Urinary bladder (tissue), 4 donors: ENCODE data around the gene PPP1R2C. TPM values are rescaled to one million over a fixed set of nuclear protein-coding genes. Genes with fewer than 3 reads are reported as not detected.

Experiments
- DNase-seq: peaks from one replicate; pipeline ENCODE4 v3.0.0-alpha.2; 2015; ENCODE audit errors: extremely low spot score
- H3K27ac ChIP-seq: one replicate; pipeline ENCODE4 v1.5.1; 2013; ENCODE audit warnings: low read depth, mild to moderate bottlenecking, moderate library complexity
- H3K36me3 ChIP-seq: one replicate; pipeline ENCODE4 v1.6.1; 2013; ENCODE audit warnings: mild to moderate bottlenecking, moderate library complexity; ENCODE audit not compliant: insufficient read depth
- H3K4me1 ChIP-seq: one replicate; pipeline ENCODE4 v1.6.1; 2013; ENCODE audit warnings: mild to moderate bottlenecking, moderate library complexity; ENCODE audit not compliant: insufficient read depth
- H3K4me3 ChIP-seq: one replicate; pipeline ENCODE4 v1.5.1; 2013; ENCODE audit warnings: low read depth, low read length
- WGBS: extraction: QIAGEN DNeasy Blood & Tissue Kit; methylation state at CpG from one replicate; pipeline ENCODE4 v1.1.7; 2013; 5-methylcytosine and 5-hydroxymethylcytosine counted together
- polyA plus RNA-seq: library from polyadenylated mRNA; stranded (reverse); fragments of 200-250 nt; gene quantifications from one replicate; pipeline ENCODE4 v1.2.3, GENCODE V29; 2013
- total RNA-seq: library from RNA; depleted of rRNA; stranded (reverse); fragments of >200 nt; gene quantifications from one replicate; pipeline ENCODE4 v1.2.3, GENCODE V29; 2014
- donor health status: healthy with polysubstance abuse.
- donor health status: healthy.

The PPP1R2C gene
- total and polyA plus RNA-seq, 2 donors = not detected

DNA sequence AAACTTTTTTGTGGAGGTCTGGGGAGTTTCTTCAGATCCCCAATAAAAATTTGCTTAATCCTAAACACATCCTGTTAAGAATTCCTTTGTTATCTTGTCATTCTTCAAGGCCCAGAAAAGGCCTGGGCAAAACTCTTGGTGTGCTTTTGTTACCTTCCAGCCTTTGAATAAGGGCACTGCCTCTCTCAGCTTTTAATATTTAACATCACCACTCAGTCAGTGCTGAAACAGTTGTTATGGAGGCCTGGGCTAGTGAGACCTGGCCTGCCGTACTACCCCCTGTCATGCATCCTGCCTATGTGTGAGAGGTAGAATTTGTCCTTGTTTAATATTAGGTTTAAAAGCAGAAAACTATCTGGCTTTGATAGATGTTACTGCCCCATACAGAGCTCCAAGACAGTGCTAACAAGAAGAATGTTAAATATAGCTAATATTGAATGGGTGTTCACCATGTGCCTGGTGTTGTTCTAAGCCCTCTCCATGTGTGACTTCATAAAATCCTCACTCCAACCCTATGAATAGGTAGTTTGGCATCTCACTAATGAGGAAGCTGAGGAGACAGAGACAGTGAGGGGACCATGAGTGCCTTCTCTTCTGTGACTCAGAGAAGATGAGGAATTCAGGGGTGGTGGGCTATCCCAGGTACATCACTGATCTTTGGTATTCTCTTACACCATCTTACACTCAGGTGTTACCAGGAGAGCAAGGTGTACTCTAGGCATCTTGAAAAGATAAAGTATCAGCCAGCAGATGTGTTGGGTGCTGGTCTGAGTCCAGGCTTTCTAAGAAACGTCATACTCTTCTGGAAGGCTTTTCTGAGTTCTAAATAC lies 6.2 kb downstream of the PPP1R2C start:
- Histone ChIP-seq H3K4me3 (no peak overlapping the region), H3K4me1 (no peaks in the 10 kb centered on the region), H3K36me3 (no peaks in the 10 kb centered on the region), H3K27ac (no peak overlapping the region)
- no peak for DNase-seq
- WGBS = 50% methylated on average over 2 of the region's 2 CpGs

DNA sequence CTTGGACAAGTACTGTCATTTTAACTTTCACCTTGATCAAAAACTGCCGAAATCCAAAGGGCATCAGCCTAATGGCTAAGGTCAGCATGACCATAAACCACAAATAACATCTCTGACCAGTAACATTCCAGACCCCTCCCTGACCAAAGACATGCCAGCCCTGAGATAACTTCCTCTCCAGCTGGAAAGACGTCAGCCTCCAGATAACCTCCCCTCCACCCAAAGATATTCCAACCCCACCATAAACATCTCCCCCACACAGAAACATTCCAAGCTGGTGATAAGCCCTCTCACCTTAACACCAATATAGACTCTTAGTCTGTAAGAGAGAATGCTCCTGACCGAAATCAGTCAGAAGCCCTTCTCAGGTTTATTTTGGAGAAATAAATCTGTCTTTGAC lies 7.4 kb downstream of the PPP1R2C start:
- H3K36me3 ChIP-seq = no peaks in the 10 kb centered on the region
- H3K4me3 ChIP-seq = no peak overlapping the region
- H3K27ac ChIP-seq = no peak overlapping the region
- 85% methylated on average over 3 of the region's 3 CpGs for WGBS
- no peak for DNase-seq
- no peaks in the 10 kb centered on the region for H3K4me1 ChIP-seq

DNA sequence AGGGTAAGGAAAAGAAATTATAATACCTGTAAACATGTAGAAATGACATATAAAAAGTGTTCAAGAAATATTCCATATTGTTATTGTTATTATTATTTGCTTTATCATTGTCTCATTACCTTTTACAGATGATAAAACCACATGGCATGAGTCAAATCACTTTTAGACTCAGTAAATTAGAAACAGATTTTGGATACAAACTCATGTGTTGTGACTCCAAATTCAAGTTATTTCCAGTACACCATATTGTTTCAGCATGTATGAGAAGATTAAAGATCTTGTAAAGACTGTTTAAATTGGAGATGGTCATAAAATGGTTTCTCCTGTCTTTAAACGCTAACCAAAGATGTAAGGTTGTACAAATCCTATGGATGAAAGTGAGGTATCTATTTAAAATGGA lies 18.1 kb downstream of the PPP1R2C start:
- no peaks in the 10 kb centered on the region for H3K4me1 ChIP-seq
- no peak overlapping the region for H3K4me3 ChIP-seq
- DNase-seq = no peak
- H3K27ac ChIP-seq = no peak overlapping the region
- WGBS = 51% methylated on average over 1 of the region's 1 CpG
- H3K36me3 ChIP-seq = no peaks in the 10 kb centered on the region

DNA sequence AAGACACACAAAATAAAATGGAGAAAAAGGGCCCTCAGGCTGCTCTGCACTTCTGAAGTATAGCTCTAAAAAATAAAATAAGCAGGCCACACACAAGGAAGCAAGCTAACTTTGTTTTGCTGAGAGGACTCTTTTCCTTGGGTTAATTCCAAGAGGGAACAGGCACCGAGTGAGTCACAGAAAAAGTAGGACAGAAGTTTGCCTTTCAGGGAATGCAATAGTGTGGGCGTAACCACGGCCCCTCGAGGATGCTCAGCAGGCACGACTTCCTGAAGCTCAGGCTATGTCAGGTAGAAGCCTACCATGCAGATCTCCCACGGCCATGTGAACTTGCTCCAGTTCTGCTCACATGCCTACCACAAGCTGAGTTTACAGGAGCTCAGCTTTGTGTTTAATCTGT lies 22.1 kb downstream of the PPP1R2C start:
- no peaks in the 10 kb centered on the region for H3K4me1 ChIP-seq
- no peak overlapping the region for H3K4me3 ChIP-seq
- 31% methylated on average over 6 of the region's 6 CpGs for WGBS
- no peak overlapping the region for H3K27ac ChIP-seq
- H3K36me3 ChIP-seq = no peaks in the 10 kb centered on the region
- DNase-seq = no peak

DNA sequence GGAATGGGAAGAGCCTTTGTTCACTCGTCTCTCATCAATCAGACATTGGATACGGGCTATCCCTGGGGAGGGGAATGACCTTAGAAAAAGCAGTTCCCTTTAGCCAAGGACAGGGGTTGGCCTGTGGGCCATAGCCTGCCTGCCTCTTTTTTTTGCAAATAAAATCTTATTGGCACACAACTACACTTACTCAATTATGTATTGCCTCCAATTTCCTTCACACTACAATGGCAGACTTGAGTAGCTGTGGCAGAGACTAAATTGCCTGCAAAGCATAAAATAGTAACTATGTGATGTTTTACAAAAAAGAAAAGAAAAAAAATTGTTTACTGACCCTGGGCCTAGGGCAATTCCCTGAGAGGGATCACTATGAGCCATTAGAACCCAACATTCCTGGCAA lies 23.4 kb downstream of the PPP1R2C start:
- Histone ChIP-seq H3K27ac (no peak overlapping the region), H3K4me3 (no peak overlapping the region), H3K4me1 (no peaks in the 10 kb centered on the region), H3K36me3 (no peaks in the 10 kb centered on the region)
- WGBS = 87% methylated on average over 2 of the region's 2 CpGs
- no peak for DNase-seq

DNA sequence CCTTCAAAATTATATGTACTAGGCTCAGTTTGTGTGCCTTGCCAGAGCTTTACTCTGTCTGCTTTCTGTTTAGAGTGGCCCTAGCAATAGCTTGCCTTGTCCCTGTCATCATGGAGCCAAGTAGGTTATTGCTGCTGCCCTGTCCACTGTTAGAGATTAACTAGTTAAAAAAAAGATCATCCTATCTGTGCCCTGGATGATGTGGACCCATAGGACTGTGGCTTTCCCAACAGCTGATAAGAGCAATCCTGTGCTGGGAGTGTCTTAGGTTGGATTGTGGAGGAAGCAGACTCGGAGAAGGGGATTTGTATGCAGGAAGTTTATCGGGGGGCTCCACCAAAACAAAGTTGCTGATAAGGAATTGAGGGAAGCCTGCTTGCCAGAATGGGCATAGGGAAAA lies 23.8 kb downstream of the PPP1R2C start:
- 64% methylated on average over 2 of the region's 2 CpGs for WGBS
- Histone ChIP-seq H3K4me1 (no peaks in the 10 kb centered on the region), H3K27ac (no peak overlapping the region), H3K36me3 (no peaks in the 10 kb centered on the region), H3K4me3 (no peak overlapping the region)
- DNase-seq = no peak

DNA sequence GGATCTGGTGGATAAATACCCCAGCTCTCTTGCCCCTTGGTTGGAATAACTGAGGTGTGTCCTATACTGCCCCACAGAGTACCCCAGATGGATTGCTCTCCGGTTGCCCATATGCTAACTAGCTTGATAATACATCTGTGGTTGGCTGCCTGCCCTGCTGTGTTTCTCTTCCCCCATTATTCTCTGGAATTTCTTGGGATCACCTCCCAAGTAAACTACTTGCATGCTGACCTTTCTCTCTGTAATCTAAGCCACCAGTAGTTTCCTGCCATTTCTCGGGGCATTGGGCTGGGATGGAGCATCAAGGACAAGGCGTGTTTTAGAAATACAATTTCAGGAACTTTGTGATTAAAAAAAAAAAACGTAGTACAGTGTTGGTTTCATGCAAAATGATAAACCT lies 25.2 kb downstream of the PPP1R2C start:
- Histone ChIP-seq H3K4me1 (no peaks in the 10 kb centered on the region), H3K27ac (no peak overlapping the region), H3K4me3 (no peak overlapping the region), H3K36me3 (no peaks in the 10 kb centered on the region)
- DNase-seq = no peak
- 39% methylated on average over 4 of the region's 4 CpGs for WGBS

DNA sequence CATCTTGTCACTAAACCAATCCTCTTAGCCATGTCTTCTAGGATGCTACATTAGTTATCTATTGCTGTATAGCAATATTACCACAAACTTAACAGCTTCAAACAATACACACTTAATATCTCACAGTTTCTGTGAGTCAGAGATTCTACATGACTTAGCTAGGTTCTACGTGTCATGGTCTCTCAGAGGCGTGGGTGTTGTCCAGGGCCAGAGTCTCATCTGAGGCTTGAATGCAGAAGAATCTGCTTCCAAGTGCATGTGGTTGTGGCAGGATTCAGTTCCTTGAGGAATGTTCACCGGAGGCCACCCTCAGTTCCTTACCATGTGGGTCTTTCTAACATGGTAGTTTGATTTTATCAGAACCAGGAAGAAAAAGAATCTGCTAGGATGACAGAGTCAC lies 26.4 kb downstream of the PPP1R2C start:
- H3K36me3 ChIP-seq = no peaks in the 10 kb centered on the region
- no peaks in the 10 kb centered on the region for H3K4me1 ChIP-seq
- 93% methylated on average over 3 of the region's 3 CpGs for WGBS
- no peak overlapping the region for H3K4me3 ChIP-seq
- H3K27ac ChIP-seq = no peak overlapping the region
- DNase-seq = no peak

DNA sequence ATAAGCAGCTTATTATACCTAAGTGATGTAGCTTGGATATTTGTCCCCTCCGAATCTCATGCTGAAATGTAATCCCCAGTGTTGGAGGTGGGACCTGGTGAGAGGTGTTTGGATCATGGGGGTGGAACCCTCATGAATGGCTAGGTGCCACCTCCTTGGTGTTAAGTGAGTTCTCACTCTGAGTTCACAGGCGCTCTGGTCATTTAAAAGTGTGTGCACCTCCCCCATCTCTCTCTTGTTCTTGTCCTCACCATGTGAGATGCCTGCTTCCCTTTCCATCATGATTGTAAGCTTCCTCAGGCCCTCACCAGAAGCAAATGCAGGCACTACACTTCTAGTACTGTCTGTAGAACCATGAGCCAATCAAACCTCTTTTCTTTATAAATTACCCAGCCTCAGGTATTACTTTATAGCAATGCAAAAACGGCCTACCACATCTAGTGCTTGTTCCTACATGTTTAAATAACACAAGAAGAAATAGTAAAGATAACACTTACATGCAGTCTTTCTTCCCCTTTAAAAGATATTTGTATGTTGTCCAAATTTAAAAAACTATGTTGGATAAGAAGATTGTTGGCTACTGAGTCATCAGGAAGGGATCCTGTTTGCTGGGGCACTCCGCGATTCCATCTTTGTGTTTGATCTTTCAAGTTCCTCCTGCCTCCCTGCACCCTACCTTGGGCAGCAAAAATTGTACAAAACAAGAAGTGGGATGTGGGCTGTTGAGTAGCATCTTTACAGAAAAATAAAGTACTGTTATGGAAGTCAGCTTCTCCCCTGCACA lies 29.7 kb downstream of the PPP1R2C start:
- DNase-seq = no peak
- Histone ChIP-seq H3K4me1 (no peaks in the 10 kb centered on the region), H3K36me3 (no peaks in the 10 kb centered on the region), H3K4me3 (no peak overlapping the region), H3K27ac (no peak overlapping the region)
- 57% methylated on average over 5 of the region's 5 CpGs for WGBS

DNA sequence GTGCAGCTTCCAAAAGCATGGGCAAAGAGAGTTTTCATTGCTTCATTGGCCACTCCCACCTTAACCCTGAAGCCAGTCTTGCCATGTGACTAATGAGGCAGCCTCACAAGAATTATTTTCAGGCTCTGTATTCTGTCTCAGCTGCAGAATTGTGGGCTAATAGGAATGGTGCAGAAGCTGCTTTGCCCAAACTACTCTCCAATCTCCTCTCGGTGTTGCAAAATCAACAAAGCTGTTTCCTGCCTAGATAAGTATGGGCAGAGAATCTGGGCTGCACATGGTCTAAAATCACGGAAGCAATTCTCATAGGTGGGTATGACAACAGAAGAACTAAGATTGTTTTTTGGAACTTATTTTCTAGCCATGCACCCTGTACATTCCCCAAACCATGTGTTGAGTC lies 31.4 kb downstream of the PPP1R2C start:
- Histone ChIP-seq H3K4me1 (no peaks in the 10 kb centered on the region), H3K36me3 (no peaks in the 10 kb centered on the region), H3K27ac (no peak overlapping the region), H3K4me3 (no peak overlapping the region)
- 36% methylated on average over 2 of the region's 2 CpGs for WGBS
- no peak for DNase-seq

DNA sequence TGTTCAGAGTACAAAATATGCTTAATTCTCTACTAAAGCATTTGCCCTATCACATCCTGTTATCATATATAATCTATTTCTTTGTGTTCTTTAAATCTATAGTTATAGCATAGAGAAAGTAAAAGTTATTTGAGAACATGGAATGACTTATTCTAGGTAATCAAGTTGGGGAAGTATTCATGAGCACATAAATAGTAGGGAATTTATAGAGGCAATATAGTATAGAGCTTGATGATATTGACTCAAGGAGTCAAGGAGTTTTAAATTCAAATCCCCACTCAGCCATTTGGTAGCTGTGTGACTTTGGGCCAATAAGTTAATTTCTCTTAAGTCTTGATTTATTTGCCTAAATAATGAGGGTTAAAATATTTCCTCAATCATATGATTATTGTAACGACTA lies 37.5 kb downstream of the PPP1R2C start:
- Histone ChIP-seq H3K4me1 (no peaks in the 10 kb centered on the region), H3K27ac (no peak overlapping the region), H3K36me3 (no peaks in the 10 kb centered on the region), H3K4me3 (no peak overlapping the region)
- DNase-seq = no peak
- WGBS = 94% methylated on average over 1 of the region's 1 CpG

DNA sequence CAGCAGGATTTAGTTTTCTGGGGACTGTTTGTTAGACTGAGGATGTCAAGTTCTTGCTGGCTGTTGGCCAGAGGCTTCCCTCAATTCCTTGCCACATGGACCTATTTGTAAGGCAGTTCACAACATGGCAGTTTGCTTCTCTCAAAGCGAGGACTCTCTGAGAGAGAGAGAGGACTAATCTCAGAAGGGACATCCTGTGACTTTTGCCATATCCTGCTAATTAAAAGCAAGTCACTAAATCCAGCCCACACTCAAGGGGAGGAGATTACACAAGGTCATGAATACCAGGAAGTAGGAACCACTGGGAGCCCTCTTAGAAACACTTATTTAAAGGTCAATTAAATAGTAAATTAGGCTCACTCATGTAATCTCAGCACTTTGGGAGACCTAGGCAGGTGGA lies 38.2 kb downstream of the PPP1R2C start:
- Histone ChIP-seq H3K4me3 (no peak overlapping the region), H3K27ac (no peak overlapping the region), H3K36me3 (no peaks in the 10 kb centered on the region), H3K4me1 (no peaks in the 10 kb centered on the region)
- no peak for DNase-seq
- 93% methylated on average over 1 of the region's 1 CpG for WGBS

DNA sequence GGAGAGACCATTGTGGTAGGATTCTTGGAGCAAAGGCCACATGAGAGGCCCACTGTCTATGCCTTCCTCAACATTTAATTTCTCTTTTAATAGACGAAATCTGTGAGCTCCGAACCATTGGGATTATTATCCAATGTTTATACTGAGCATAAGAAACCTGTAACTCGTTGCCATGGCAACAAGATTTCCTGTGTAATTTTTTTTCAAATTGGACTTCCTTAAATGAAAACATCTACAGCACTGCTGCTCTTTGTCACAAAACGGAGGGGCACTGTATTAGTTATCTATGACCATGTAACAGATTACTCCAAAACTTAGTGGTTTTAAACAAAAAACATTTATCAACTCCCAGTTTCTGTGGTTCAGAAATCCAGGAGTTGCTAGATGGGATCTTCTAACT lies 38.7 kb downstream of the PPP1R2C start:
- no peaks in the 10 kb centered on the region for H3K36me3 ChIP-seq
- no peak overlapping the region for H3K27ac ChIP-seq
- no peak for DNase-seq
- H3K4me1 ChIP-seq = no peaks in the 10 kb centered on the region
- 52% methylated on average over 4 of the region's 4 CpGs for WGBS
- no peak overlapping the region for H3K4me3 ChIP-seq

DNA sequence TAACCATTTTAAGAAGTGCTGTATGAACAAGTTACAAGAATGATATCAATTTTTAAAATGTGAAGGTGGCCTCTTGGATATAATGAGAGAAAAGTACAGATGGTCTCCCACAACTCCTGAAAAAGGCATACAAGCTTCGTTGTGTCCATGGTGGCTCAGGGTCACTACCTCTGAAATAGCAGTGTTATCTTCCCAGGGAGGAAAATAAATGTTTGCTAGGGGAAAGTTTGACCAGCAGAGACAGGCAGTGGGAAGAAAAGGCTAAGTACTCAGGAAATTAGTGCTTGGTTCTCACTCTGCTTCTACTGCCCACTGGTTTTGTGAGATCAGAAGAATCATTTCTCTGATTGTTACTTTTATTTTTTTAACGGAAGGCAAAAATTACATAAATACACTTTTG lies 39.4 kb downstream of the PPP1R2C start:
- WGBS = 92% methylated on average over 2 of the region's 2 CpGs
- no peaks in the 10 kb centered on the region for H3K36me3 ChIP-seq
- no peak overlapping the region for H3K4me3 ChIP-seq
- DNase-seq = no peak
- no peaks in the 10 kb centered on the region for H3K4me1 ChIP-seq
- no peak overlapping the region for H3K27ac ChIP-seq
